GM18870 (cell line): ENCODE results near the gene PPIP5K2.
"Not testable (repeated sequence)": the region's sequence is repeated elsewhere in the genome, so short reads cannot be mapped to it uniquely, and the experiment has no call there.

Experiments used
- ATAC-seq: cut with Tn5 transposase; IDR thresholded peaks from one replicate; pipeline ENCODE4 v1.9.1; 2021; ENCODE audit warnings: moderate library complexity; ENCODE audit not compliant: unreplicated experiment

Gene PPIP5K2

GRCh38 chr5:103205991-103206700 lies 86.0 kb downstream of the PPIP5K2 start:
- ATAC-seq, result no peak

DNA sequence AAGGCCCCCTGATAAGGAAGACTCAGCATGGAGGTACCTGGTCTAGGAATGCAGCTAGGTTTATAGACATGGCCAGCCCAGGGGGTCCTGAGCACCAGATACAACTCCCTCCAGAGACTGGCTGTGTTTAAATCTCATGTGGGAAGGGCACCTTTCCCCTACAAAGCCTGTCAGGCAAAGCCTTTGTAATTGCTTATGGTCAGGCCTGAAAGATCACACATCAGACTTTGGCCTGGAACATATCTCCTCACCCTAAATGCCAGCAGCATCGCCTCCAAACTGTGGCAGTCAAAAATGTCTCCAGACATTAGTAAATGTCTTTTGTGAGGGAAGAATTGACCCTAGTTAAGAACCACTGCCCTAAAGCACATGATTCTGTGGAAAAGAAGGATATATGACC lies 86.9 kb downstream of the PPIP5K2 start:
- no peak for ATAC-seq

DNA sequence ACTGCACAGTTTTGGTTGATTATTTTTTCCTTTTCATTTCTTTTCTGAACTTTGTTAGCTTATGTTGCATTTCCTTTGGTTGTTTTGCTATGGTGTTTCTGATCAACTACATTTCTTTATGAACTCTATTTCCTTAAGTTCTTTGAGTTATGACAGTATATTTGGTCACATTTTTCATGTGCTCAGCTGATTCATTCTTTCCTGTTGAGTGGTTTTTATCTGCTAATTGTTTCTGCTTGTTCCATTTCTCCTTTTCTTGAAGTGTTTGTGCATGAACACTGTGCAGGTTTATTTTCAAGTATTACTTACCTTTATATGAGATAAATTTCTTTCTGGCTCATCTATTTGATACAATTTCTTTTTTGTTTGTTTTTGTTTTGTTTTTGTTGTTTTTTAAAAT lies 87.6 kb downstream of the PPIP5K2 start:
- ATAC-seq, result no peak

- no peak for ATAC-seq
These were observed 88.4 kb downstream of the PPIP5K2 start for GRCh38 chr5:103208460-103208859.

- ATAC-seq, result no peak
These were observed 89.0 kb downstream of the PPIP5K2 start for GRCh38 chr5:103209065-103209464.

- ATAC-seq, result no peak
These were observed 90.9 kb downstream of the PPIP5K2 start for GRCh38 chr5:103210952-103211351.

- peak; percentile 88 for ATAC-seq
These were observed 91.8 kb downstream of the PPIP5K2 start for GRCh38 chr5:103211576-103212561.

GRCh38 chr5:103216137-103216536 lies 96.0 kb downstream of the PPIP5K2 start:
- no peak for ATAC-seq

GRCh38 chr5:103216697-103217096 lies 96.6 kb downstream of the PPIP5K2 start:
- ATAC-seq, result no peak

DNA sequence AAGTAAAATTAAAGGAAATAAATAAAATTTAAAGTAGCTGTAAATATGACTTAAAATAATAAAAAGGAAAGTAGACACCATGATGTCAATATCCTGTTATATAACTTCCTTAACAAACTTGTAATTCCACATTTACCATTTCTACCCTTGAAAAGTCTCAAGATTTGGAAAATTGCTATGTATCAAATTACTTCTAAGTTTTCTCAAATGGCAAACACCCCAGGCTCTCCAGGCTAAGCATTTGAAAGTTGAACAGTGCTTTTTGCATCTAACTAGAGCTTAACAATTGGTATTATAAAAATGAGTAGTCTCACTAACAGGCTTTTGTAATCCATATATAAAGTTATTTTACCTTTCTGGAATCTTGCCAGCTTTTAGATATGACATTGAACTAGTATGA lies 97.0 kb downstream of the PPIP5K2 start:
- ATAC-seq, result no peak

GRCh38 chr5:103218164-103218563 lies 98.1 kb downstream of the PPIP5K2 start:
- no peak for ATAC-seq

- not testable (repeated sequence) for ATAC-seq
These were observed 99.0 kb downstream of the PPIP5K2 start for GRCh38 chr5:103219074-103219473.

- no peak for ATAC-seq
These were observed 103.2 kb downstream of the PPIP5K2 start for GRCh38 chr5:103223031-103223955.

GRCh38 chr5:103224118-103224893 lies 104.2 kb downstream of the PPIP5K2 start:
- ATAC-seq, result peak; percentile 95

DNA sequence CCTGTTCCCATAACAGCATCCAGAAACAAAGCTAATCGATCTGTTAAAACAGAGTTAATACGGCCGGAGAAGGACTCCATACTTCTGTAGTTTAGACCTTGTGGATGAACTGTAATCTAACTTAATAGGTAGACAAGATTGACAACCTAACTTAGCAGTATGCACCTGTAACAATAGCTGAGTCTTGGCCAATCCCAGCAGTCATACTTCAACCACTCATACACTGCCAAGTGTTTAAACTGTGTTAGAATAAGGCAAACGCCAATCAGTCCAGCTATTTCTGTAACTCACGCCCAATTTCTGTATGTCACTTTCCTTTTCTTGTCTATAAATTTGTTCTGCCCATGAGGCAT lies 104.8 kb downstream of the PPIP5K2 start:
- ATAC-seq, result no peak

- no peak for ATAC-seq
These were observed 108.0 kb downstream of the PPIP5K2 start for GRCh38 chr5:103228061-103228460.

DNA sequence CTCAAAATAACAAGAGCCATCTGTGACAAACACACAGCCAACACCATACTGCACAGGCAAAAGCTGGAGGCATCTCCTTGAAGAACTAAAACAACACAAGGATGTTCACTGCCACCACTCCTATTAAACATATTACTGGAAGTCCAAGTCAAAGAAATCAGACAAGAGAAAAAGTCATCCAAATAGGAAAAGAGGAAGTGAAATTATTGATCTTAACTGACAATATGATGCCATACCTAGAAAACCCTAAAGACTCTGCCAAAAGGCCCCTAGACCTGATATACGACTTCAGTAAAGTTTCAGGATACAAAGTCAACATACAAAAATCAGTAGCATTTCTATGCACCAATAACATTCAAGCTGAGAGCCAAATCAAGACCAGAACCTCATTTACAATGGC lies 108.5 kb downstream of the PPIP5K2 start:
- ATAC-seq, result no peak

DNA sequence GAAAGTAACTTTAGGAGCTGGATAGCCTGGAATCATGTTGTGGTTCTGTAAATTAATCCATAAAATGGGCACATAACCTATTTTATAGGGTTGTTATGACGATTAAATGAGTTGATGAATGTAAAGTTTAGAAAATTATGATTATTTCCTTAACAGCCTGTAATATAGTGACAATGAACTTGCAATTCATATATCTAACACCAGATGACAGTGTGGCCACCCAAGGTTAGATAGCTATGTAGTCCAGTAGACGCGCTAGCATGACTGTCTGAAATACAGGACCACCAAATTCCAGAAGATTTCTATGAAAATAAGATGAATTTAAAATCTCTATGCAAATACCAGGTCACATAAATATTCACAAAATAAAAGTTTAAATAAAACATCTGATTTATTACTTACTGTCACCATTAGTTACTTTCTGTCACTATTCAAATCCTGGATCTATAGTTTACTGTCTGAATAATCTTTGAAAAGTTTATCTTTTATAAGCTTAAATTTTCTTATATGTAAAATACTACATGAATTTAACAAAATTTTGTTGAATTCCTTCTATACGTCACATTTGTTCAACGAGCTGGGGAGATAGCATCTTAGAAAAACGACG lies 112.4 kb downstream of the PPIP5K2 start:
- peak; percentile 82 for ATAC-seq

DNA sequence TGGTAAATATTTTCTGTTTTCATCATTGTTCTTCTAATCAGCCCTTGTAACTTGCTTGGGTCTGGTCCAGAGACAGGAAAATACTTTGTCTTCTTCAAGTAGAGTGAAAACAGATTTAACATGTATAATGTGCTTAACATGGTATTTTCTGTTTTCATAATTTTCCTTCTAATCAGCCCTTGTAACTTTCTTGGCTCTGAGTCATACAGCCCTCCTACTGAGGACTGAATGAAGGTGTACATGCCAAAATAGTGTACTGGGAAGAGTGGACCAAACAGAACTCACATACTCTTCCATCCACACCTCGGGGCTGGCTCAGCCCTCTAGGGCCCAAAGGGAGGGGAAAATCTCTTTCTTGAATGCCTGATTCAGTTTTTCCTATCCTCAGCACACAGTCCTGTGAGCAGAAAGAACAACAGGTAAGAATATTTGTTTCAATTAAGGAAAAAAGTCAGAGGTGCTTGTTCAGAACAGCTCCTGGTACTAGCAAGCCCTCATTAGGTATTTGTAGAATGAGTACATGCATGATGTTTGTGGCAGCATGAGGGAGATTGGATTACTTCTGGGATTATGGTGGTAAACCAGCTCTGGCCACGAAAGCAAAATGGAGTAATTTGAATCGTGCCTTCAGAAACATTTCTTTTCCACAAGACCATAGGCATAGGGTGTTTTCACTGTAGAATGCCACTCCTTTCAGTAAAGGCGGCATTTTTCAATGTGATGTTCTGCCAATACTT lies 114.3 kb downstream of the PPIP5K2 start:
- ATAC-seq, result no peak
